ENCODE measurements around the gene FUT4.
"Not testable (repeated sequence)": the region's sequence is repeated elsewhere in the genome, so short reads cannot be mapped to it uniquely, and the experiment has no call there.

Gene FUT4

DNA sequence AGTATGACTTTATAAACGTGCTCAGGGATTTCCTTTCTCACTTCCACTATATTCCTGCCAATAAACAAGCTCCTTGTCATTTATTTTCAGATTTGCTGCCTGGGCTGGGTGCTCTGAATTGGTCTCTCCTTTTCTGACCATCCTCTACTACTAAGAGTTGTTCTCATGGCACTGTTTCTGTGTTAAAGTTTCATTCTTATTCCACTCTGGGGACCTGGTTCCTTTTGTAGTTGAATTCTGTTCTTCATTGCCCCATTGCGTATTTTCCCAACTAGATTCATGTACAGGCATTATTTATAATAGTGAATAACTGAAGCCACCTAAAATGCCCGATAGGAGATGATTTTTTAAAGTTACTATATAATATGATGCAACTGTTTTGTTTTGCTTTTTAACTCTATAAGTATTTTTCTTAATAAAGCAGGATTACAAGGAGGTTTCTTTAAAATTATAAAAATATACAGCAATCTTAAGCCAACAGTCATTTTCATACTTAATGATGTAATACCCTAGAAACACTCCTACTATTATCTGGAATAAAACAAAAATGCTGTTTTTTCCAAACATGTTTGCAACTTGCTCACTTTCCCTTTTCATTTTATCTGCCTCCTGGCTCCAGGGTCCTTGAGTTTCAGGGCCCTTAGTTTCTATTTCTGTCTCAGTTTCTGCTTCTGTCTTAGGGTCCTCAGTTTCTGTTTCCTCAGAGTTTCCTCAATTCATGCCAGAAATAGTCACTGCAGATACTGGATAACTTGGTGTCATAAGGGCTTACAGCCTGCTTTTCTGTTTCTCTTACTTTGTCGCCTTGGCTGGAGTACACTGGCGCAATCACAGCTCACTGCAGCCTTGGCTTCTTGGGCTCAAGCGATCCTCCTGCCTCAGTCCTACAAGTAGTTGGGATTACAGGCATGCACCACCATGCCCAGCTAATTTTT is 9.8 kb upstream of the FUT4 start:
- no peak for DNase-seq

DNA sequence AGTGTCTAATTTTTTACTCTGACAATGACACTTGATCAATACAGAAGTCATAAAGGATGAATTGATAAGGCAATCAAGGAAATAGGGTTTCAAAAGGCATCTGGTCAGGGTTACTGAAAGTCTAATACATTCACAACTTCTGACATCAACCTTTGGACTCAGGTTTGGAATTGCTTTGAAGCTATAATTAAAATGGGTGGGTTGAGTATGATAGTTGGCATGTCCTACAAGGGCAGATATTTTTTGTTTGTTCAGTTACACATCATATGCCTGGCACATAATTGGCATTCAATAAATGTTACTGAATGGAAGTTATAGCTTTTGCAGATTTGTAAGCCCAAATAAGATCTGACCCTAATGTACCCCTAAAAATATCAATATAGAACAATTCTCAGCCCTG is 7.3 kb upstream of the FUT4 start:
- no peak for DNase-seq

DNA sequence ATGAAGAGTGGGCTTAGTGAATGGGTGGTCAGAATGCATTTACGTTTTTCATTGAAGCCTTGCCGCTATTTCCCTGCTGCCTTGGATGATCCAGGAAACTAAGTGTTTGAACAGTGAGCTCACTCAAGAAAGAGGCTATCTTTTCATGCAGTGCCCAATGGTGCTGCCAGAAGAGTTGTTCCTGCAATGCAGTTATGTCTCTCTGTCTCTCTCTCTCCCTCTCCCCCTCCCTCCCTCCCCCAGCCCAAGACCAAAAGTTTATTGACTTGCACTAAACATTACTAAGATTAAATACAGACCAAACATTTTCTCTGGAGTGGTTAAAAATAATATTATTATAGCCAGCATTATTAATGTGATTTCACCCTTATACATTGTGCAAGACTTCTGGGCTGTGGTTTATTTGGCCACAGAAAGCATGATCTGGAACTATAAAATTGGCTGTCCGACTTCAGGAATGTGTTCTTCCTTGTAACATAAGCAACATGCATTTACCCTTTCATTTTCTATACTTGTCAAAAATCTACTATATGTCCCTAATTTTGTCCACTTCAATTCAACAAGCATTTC is 6.6 kb upstream of the FUT4 start:
- DNase-seq, result no peak

DNA sequence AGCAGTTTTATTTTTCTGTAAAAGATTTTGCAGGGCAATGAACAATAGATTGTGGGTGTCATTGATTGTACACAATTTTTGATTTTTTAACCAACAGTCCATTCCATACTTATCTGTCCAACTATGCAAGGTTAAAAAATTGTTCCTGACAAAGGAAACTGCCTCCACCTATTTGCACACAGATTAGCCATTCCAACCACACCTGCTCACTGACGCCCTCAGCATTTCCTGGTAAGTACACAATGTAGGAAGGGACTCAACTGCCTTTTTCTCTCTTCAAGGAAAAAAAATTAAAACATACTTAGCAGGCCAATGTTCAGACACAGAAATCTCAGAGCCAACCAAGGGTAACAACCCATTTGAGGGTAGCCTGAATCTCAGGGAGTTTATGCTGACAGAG is 4.3 kb upstream of the FUT4 start:
- DNase-seq, result no peak

DNA sequence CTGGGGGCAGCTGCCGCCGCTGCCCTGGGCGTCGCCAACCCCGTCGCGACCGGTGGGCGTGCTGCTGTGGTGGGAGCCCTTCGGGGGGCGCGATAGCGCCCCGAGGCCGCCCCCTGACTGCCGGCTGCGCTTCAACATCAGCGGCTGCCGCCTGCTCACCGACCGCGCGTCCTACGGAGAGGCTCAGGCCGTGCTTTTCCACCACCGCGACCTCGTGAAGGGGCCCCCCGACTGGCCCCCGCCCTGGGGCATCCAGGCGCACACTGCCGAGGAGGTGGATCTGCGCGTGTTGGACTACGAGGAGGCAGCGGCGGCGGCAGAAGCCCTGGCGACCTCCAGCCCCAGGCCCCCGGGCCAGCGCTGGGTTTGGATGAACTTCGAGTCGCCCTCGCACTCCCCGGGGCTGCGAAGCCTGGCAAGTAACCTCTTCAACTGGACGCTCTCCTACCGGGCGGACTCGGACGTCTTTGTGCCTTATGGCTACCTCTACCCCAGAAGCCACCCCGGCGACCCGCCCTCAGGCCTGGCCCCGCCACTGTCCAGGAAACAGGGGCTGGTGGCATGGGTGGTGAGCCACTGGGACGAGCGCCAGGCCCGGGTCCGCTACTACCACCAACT is 1.0 kb downstream of the FUT4 start:
- no peak for DNase-seq

DNA sequence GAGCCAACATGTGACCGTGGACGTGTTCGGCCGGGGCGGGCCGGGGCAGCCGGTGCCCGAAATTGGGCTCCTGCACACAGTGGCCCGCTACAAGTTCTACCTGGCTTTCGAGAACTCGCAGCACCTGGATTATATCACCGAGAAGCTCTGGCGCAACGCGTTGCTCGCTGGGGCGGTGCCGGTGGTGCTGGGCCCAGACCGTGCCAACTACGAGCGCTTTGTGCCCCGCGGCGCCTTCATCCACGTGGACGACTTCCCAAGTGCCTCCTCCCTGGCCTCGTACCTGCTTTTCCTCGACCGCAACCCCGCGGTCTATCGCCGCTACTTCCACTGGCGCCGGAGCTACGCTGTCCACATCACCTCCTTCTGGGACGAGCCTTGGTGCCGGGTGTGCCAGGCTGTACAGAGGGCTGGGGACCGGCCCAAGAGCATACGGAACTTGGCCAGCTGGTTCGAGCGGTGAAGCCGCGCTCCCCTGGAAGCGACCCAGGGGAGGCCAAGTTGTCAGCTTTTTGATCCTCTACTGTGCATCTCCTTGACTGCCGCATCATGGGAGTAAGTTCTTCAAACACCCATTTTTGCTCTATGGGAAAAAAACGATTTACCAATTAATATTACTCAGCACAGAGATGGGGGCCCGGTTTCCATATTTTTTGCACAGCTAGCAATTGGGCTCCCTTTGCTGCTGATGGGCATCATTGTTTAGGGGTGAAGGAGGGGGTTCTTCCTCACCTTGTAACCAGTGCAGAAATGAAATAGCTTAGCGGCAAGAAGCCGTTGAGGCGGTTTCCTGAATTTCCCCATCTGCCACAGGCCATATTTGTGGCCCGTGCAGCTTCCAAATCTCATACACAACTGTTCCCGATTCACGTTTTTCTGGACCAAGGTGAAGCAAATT is 1.8 kb downstream of the FUT4 start:
- DNase-seq, result no peak

DNA sequence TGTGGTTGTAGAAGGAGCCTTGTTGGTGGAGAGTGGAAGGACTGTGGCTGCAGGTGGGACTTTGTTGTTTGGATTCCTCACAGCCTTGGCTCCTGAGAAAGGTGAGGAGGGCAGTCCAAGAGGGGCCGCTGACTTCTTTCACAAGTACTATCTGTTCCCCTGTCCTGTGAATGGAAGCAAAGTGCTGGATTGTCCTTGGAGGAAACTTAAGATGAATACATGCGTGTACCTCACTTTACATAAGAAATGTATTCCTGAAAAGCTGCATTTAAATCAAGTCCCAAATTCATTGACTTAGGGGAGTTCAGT is 2.4 kb downstream of the FUT4 start:
- DNase-seq, result no peak

DNA sequence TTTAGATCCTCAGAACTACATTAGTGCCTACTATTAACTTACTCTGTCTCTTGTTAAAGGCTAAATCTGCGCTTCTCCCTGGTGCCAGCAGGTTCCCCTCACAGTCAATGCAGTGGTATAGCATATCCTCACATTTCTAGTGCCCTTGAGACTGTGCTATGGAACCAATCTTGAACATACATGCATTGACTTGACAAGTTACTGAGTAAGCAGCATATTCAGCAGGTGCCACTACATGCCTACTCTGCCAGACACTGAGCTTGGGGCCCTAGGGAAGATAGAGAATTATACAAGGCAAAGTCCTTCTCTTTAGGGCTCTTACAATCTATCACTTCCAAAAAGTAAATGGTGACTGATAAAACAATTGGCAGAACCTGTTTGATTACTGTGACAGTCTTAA is 3.2 kb downstream of the FUT4 start:
- DNase-seq, result no peak

DNA sequence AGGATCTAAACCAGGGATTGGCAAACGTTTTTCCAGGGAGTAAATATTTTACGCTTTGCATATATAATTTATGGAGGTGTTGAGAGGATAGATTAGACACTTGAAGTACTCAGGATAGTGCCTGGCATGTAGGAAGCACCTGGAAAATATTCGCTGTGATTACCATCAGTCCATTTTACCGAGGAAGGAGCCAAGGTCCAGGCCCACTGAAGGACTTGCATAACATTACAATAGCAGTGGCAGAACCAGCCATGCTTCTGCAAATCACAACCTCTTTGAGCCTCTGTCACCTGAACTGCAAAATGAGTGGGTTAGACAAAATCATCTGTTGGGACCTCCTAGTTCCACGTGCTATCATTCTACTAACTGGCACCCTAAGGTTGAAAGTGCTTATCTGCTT is 5.4 kb downstream of the FUT4 start:
- no peak for DNase-seq

DNA sequence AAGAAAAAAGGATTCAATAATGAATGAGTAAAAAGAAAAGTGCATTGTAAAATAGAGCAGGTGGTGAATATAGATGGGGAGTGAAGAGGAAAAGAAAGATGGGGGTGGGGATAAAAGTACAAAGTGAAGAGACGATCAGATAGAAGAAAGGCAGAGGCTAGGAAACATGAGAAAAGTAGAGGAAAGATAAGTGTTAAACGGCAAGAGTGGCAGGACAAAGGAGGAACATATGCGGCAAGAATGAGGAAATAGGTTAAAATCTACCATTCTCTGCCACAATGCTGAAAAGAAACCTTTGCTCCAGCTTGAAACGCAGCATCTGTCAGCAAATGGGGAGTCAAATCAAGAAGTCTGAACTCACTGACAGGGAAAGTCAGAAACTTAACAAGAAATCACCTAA is 6.8 kb downstream of the FUT4 start:
- no peak for DNase-seq

DNA sequence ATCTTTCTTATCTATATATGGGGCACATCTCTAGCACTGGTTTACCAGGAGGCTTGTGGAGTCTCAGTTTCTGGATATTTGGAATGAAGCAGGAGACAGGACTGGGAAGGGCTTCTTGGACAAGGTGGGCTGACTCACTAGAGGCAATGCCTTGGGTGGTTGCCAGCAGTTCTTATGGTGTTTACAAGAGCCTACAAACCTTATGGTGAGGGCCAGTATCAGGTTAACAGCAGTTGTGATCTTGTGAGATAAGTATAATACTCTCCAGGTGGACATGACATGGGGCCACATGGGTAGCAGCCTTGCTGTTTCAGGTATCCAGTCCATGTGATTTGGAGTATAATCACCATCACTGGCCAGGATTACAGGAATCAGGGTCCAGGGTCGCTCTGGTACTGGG is 10.2 kb downstream of the FUT4 start:
- DNase-seq, result no peak

DNA sequence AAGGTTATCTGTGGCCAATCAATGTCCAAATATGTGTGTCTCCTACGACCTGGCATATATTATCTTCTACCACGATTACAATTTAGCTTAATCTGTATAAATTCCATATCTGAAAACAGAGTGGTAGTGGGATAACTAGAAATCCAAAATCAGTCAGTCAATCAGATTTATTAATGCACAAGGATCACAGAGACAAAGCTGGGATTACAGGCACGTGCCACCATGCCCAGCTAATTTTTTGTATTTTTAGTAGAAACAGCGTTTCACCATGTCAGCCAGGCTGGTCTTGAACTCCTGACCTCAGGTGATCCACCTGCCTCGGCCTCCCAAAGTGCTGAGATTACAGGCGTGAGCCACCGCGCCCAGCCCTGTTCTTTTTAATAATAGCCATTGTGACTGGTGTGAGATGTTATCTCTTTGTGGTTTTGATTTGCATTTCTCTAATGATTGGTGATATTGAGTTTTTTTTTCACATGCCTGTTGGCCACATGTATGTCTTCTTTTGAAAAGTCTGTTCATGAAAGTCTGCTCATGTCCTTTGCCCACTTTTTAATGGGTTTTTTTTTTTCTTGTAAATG is 12.1 kb downstream of the FUT4 start:
- not testable (repeated sequence) for DNase-seq

DNA sequence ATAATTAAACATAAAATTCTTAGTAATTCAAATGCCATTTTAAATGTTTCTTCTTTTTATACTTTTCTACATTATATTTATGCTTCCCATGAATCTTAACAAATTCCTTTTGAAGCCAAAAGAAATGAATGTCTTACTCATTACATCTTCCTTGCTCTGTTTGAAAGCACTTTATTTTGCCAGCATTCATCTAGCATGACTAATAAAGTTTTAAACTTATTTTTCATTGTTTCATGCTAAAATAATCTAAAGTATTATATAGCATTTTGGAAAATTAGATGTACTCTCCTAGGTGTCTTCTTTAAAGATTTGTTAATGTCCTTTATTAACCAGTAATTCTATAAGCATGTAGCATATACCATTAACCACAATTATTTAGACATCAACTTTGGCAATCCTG is 13.7 kb downstream of the FUT4 start:
- DNase-seq, result no peak

DNA sequence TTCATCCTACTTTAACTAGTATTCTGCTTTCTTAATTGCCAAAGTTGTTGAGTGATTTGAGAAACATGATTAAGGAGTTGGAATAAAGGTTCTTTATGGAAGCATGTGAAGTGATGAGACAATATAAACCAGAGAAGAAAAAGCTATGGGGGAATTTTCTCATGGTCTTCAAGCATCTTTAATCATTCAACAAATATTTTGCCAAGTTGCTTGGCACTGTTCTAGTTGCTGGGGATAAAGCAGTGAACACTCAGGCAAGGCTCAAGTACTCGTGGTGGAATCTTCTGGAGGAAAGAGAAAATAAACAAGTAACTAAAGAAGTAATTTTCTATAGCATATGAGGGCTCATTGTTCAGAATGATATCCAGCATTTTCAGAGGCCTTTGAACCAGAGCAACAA is 14.3 kb downstream of the FUT4 start:
- no peak for DNase-seq

DNA sequence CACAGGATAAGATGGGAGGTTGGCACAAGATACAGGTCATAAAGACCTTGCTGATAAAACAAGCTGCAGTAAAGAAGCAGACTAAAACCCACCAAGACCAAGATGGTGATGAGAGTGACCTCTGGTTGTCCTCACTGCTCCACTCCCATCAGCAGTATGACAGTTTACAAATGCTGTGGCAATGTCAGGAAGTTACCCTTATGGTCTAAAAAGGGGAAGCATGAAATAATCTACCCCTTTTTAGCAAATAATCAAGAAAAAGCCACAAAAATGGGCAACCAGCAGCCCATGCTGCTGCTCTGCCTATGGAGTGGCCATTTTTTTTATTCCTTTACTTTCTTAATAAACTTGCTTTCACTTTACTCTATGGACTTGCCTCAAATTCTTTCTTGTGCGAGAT is 14.7 kb downstream of the FUT4 start:
- DNase-seq, result no peak

DNA sequence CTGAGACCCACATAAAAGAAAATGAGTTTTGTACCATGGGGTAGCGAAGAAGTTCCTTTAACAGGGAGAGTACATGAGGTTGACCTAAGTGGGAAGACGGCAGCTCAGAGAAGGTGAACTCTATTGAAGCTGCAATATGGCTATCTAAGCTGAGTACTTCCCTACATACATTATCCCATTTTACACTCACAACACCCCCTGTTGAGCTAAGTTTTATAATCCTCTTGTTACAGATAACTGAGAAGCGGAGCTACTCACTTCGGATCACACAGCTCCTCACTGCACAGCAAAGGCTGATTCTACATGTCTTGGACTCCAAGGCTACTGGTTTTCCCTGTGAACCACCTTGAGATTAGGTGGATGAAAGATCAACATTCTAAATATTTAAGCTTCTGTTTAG is 15.2 kb downstream of the FUT4 start:
- no peak for DNase-seq

DNA sequence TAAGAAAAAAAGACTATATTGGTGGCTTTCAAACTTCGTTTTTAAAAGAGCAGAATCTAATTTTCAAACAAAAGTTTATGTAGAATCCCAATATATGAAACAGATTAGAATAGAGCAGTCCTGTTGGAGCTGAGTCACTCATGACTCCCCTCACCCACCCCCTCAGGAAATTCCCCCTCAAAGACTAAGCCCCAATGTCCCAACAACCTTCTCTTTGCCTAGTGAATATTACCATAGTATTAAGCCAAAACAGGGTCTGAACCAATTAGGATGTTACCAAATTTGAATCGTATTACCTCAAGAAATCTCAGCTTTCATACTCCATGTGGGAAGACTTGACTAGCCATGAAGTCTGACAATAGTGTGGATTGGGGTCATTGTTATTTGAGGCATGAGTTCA is 15.6 kb downstream of the FUT4 start:
- DNase-seq, result no peak

DNA sequence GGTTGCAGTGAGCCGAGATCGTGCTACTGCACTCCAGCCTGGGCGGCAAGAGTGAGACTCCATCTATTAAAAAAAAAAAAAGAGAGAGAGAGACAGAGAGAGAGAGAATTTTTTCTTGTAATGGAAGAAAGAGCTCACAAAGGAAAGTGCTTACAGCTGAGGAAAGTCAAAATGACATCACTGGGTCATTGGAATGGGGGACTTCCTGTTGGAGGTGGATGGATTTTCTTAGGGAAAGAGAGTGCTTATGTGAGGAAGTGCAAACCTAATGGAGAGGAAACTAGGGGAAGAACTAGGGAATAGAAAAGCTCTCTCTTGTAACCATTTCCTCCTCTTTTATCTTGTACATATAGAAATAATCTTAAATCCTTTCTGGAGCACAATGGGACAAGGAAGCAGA is 17.1 kb downstream of the FUT4 start:
- no peak for DNase-seq

DNA sequence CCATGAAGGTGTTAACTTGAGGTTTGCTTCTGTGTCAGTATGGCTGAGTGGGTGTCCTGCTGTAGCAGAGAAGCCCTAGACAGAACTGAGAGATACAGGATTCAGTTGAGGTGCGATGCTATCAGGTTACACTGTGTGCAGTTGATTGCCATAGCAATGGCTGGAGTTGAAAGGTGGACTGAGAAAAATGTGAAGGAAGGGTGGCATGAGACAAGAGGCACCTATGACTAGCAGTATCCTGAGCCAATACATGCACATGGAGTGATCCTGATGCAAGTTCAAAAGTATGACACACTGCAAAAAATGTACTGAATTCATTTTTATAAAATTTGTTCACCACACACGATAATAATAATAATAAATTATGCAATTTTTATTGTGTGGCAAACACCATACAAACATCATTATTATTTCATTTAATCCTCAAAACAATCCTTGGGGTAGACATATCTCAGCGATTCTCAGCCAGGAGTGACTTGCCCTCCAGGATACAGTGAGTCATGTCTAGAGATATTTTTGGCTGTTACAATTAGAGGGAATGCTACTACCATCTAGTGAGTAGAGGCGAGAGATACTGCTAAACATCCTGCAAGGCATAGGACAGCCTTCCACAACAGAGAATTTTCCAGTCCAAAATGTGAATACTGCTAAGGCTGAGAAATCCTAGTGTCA is 19.6 kb downstream of the FUT4 start:
- no peak for DNase-seq

DNA sequence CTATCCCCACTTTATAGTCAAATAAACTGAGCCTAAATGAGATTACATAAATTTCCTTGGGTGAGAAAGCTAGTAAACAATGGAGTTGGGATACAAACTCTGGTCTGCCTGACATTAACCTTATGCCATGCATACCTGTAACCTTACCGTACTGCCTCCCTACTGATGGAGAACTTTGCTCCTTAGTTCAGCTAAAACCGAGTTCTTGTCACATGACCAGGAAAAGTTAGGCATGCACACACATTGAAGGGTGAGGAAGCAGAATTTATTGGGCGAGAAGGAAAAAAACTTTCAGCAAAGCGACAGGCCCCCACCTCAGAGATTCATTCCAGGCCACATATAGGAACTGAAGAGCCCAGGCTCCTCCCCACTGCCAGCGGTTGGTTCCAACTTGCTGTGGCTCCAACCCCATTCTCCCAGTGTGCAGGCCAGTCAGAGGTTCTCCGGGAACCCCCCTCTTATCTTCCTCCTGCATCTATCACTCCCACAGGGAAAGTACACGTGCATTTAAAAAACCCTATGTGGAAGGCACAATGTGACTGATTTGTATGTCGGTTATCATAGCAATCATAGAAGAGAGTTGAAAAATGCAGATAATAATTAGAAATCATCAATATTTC is 20.2 kb downstream of the FUT4 start:
- DNase-seq, result no peak

DNA sequence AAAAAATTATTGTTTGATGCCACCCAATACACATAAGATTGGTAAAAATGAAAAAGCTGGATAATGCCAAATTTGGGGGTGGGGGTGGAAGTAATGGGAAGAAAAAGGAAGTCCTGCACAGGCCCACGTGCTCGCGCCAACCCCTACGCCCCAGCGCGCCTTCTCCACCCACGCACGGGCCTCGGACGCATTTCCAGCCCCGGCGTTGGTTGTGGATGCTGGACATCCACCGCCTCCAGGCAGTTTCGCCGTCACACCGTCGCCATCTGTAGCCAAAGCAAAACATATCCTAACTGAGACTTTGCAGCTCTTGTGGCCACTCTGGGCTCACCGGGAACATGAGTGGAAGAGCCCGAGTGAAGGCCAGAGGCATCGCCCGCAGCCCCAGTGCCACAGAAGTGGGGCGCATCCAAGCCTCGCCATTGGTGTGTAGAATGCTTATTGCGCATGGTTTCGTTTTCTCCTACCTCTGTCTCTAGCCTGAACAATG is 23.5 kb downstream of the FUT4 start, which contains the start of gene PIWIL4:
TSS of gene PIWIL4 (plus strand) at position 188 of the 490 bp plus-strand sequence. CDS start at position 339, 151 bp downstream.
- DNase-seq, result no peak

DNA sequence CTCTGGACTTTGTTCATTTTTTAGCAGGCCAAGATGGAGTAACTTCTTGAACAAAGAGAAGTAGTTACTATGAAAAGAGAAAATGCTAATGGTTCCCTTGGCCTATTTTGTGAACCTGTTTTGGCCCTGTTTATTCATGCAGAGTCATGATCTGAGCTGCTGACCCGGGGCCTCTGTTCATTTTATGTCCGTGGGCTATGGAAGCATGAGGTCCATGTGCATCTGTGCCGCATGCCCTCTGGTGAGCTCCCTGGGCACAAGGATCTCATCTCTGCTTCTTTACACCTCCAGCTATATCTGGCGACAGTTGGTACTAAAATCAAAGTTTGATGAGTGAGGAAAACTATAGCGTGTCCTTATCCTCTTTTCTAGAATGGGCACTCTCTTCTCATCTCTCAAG is 24.5 kb downstream of the FUT4 start:
- no peak for DNase-seq

Measured in stimulated activated CD8-positive, alpha-beta memory T cell treated with anti-CD3 and anti-CD28 coated beads, Interleukin-4, amount 100 ng/mL, for 48 hours (primary cell).